Fibroblast of villous mesenchyme (primary cell): ENCODE data around the gene TTC7B. TPM values are rescaled to one million over a fixed set of nuclear protein-coding genes. Genes with fewer than 3 reads are reported as not detected.

ENCODE experiments used
- DNase-seq: peaks from one replicate; pipeline ENCODE4 v3.0.0-alpha.2; 2010; ENCODE audit warnings: low read depth
- H3K4me3 ChIP-seq: 2 replicates; pipeline ENCODE4 v1.5.1; 2011; ENCODE audit warnings: low read depth, mild to moderate bottlenecking, low read length
- CTCF ChIP-seq: IDR thresholded peaks from 2 replicates; pipeline ENCODE4 v1.5.1; 2012; ENCODE audit warnings: low read depth, mild to moderate bottlenecking, low read length; ENCODE audit not compliant: insufficient read depth
- total RNA-seq: library from RNA; depleted of rRNA; stranded (reverse); fragments of >200 nt; gene quantifications from 2 replicates; pipeline ENCODE4 v1.2.3, GENCODE V29; 2012

TTC7B gene
- total RNA-seq, 1 donor, result 16.8 TPM

DNA sequence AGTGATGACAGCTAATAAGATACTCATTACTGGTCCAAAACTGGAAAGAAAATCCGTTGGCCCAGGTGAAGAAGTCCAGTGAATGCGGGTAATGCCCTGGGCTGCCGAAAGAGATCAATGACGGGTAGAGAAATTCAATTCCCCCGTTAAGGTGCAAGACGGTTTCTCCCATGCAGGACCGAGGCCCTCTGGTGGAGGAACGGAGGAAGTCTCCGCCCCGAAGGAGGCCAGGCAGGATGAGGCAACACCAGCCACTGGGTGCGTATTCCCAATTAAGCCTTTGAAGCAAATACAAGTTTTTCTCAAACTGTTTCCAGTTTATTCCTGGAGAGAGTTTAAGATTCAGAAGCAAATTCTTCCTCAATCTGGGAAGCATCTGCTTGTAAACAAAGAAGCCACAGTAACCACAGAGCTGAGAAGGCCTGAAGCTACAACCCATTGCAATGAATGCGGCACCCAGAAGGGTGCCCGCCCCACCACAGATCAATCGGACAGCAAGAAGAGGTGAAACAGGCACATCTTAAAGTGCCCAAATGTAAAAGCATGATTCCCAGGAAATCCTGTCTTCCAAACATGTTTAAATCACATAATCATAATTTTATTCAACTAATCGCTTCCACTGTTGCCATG, 118.5 kb downstream of the TTC7B start:
- peak; percentile 96 for TF ChIP-seq CTCF
- no peak overlapping the region for H3K4me3 ChIP-seq
- peak; percentile 85 for DNase-seq

DNA sequence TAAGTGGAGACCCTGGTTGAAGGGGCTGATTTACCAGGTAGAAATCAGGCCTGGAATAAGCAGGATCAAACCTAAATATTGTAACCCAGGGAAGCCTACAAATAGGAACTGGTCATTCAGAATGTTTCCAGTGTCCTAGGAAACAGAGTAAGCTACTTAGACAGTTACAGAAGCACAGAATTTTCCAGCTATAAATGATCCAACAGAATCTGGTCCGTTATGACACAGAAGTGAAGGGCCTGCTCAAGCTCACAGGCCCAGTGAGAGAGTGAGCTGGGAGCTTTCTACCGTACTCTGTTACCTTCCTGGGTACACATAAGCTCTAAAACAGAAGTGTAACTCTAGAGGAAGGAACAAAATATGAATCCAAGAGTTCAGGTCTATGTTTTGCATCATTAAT, 119.1 kb downstream of the TTC7B start:
- TF ChIP-seq CTCF, result no peak
- no peak overlapping the region for H3K4me3 ChIP-seq
- DNase-seq, result no peak

GRCh38 chr14:90696720-90697119, 119.5 kb downstream of the TTC7B start:
- no peak overlapping the region for H3K4me3 ChIP-seq
- TF ChIP-seq CTCF, result no peak
- no peak for DNase-seq

DNA sequence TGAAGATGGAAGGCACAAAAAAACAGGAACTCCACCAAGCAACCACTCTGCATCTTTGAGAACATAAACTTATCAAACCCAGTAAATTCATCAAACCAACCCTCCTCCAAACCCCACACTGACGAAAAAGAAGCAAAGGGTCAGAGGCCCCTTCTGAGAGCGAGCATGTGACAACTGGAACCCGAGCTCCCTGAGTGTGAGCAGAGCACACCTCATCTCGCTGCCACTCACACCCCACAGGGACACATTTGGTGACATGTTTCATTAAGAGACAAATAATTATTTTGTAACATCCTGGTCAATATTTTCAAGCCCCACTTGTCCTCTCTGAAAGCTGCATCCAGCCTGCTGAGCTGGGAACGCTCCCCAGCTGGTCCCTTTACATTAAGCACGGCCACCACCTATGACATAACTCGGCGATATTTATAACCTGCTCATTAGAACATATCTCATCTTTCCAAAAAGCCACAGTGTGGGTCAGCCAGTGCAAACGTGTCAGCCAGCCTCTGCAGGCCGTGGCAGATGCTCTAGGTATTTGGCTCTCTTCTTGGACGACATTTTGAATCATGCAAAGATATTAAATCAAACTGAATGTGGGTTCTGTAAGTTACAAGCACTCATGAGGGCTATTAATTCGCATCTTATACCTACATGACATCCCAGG, 120.1 kb downstream of the TTC7B start:
- H3K4me3 ChIP-seq, result no peak overlapping the region
- DNase-seq, result no peak
- no peak for TF ChIP-seq CTCF

DNA sequence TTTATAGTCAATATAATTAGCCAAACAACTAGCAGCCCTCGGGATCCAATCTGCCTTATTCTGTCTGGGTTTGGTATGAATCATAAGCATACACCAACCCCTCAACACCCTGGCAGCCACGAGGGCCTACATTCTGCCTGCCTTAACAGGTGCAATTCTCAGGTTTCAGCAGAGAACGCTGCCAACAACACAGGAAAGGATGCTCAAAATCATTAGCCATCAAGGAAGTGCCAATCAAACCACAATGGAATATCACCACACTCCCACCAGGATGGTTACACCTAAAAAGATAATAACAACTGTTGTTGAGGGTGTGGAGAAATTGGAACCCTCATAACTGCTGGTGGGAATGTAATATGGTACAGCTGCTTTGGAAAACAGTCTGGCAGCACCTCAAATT, 122.8 kb downstream of the TTC7B start:
- no peak overlapping the region for H3K4me3 ChIP-seq
- TF ChIP-seq CTCF, result no peak
- DNase-seq, result no peak

- no peak for TF ChIP-seq CTCF
- peak; percentile 38 for DNase-seq
- H3K4me3 ChIP-seq, result no peak overlapping the region
Observed at GRCh38 chr14:90692826-90693225, 123.4 kb downstream of the TTC7B start.

DNA sequence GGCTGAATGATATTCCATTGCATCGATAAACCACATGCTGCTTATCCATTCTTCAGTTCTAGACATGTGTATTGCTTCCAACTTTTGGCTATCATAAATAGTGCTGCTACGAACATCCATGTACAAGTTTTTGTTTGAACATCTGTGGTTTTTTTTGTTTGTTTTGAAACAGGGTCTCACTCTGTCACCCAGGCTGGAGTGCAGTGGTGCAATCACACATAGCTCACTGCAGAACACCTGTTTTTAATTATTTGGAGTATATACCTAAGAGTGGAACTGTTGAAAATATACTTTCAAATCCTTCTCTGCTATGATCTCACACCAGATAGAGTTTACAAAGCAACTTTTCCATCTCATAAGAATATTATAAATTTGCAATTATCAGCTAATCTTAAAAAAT, 124.2 kb downstream of the TTC7B start:
- no peak overlapping the region for H3K4me3 ChIP-seq
- peak; percentile 67 for DNase-seq
- TF ChIP-seq CTCF, result no peak
